ENCODE measurements around the gene TTLL6.
"Not testable (repeated sequence)": the region's sequence is repeated elsewhere in the genome, so short reads cannot be mapped to it uniquely, and the experiment has no call there.

TTLL6 gene

DNA sequence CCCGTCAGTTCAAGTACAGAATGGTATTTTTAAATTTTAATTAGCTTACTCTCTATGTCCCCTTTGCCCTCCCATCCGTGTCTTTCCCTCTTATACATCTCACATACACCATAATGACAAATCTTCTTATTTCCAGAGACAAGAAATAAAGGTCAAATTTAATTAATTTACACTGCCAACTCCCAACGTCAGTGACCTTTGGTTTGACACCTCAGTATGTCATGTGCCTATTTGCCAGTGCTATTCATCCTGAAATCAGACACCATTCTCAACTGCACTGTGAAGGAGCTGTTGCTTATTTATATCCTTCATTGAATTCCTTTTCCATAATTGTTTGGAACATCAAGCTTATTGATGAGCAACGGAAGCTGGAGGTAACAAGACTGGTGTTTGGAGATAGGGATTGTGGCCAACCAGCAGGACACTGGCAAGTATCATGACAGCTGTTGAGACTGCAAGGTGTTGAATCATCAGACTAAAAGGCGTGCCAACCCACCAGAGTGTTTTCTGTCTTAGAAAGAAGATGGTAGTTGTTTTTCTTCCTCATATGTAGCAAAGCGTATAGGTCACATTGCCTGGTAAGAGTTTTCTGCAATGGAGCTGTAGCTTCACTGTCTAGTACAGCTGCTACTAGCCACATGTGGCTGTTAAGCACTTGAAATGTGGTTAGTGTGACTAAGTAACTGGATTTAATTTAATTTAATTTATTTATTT lies 26.3 kb upstream of the TTLL6 start:
- TF ChIP-seq, protein P1, sequence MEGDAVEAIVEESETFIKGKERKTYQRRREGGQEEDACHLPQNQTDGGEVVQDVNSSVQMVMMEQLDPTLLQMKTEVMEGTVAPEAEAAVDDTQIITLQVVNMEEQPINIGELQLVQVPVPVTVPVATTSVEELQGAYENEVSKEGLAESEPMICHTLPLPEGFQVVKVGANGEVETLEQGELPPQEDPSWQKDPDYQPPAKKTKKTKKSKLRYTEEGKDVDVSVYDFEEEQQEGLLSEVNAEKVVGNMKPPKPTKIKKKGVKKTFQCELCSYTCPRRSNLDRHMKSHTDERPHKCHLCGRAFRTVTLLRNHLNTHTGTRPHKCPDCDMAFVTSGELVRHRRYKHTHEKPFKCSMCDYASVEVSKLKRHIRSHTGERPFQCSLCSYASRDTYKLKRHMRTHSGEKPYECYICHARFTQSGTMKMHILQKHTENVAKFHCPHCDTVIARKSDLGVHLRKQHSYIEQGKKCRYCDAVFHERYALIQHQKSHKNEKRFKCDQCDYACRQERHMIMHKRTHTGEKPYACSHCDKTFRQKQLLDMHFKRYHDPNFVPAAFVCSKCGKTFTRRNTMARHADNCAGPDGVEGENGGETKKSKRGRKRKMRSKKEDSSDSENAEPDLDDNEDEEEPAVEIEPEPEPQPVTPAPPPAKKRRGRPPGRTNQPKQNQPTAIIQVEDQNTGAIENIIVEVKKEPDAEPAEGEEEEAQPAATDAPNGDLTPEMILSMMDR (IDR thresholded peaks at IDR 0.05; ENCODE audit: low read depth, low read length) = no peak
- DNase-seq (ENCODE audit: low read depth, low spot score) = peak; percentile 37
- in situ Hi-C loops (cut with HindIII; ENCODE audit: low sequenced_read_pairs) = no loop called here
- H3K4me3 ChIP-seq (ENCODE audit: low read depth, low read length) = no peak overlapping the region

GRCh38 chr17:48842746-48843145 lies 25.7 kb upstream of the TTLL6 start:
- TF ChIP-seq, protein P1 (IDR thresholded peaks at IDR 0.05; ENCODE audit: low read depth, low read length) = no peak
- no peak overlapping the region for H3K4me3 ChIP-seq (ENCODE audit: low read depth, low read length)
- in situ Hi-C loops (cut with HindIII; ENCODE audit: low sequenced_read_pairs) = no loop called here
- DNase-seq (ENCODE audit: low read depth, low spot score) = peak; percentile 8

GRCh38 chr17:48841395-48841831 lies 24.4 kb upstream of the TTLL6 start:
- in situ Hi-C loops (cut with HindIII; ENCODE audit: low sequenced_read_pairs) = no loop called here
- DNase-seq (ENCODE audit: low read depth, low spot score) = peak; percentile 77
- H3K4me3 ChIP-seq (ENCODE audit: low read depth, low read length) = peak overlapping the region; percentile 29
- TF ChIP-seq, protein P1 (IDR thresholded peaks at IDR 0.05; ENCODE audit: low read depth, low read length) = no peak

DNA sequence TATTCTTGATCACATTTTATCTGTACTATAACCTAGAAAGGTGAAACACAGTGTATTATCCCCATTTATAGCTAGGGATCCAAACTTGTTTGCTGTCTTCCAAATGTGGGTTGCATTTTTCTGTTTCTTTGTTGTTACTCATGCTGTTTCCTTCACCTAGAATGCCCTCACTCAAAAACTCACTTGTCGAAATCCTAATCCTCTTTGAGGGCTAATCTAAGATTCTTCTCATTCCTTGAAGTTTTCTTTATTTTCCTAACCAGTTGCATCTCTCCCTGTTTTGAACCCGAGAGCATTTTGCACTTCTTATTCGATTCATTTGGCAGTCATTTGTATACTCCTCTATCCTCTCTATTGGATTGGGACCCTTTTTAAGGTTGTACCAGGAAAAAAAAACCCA lies 23.4 kb upstream of the TTLL6 start:
- H3K4me3 ChIP-seq (ENCODE audit: low read depth, low read length) = no peak overlapping the region
- no peak for DNase-seq (ENCODE audit: low read depth, low spot score)
- TF ChIP-seq, protein P1 (IDR thresholded peaks at IDR 0.05; ENCODE audit: low read depth, low read length) = no peak
- in situ Hi-C loops (cut with HindIII; ENCODE audit: low sequenced_read_pairs) = no loop called here

GRCh38 chr17:48837458-48837857 lies 20.4 kb upstream of the TTLL6 start:
- H3K4me3 ChIP-seq (ENCODE audit: low read depth, low read length); in situ Hi-C loops (cut with HindIII; ENCODE audit: low sequenced_read_pairs); DNase-seq (ENCODE audit: low read depth, low spot score): not testable (repeated sequence)

DNA sequence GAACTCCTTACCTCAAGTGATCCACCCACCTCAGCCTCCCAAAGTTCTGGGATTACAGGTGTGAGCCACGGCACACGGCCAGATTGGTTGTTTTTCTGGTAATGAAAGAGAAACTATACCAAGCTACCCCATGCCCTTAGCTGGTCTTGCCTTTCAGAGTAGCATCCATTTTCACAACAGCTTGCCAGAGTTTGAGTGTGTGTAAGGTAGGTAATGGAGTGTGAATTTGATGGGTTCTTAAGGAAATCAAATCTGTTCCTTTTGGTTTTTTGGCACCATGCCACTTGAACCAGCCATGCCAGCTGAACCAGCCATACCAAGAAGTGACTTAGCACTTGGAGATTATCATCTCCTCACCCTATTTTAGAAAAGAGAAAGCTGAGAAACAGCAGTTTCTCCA lies 18.9 kb upstream of the TTLL6 start:
- no peak overlapping the region for H3K4me3 ChIP-seq (ENCODE audit: low read depth, low read length)
- DNase-seq (ENCODE audit: low read depth, low spot score) = no peak
- TF ChIP-seq, protein P1 (IDR thresholded peaks at IDR 0.05; ENCODE audit: low read depth, low read length) = no peak
- in situ Hi-C loops (cut with HindIII; ENCODE audit: low sequenced_read_pairs) = no loop called here

DNA sequence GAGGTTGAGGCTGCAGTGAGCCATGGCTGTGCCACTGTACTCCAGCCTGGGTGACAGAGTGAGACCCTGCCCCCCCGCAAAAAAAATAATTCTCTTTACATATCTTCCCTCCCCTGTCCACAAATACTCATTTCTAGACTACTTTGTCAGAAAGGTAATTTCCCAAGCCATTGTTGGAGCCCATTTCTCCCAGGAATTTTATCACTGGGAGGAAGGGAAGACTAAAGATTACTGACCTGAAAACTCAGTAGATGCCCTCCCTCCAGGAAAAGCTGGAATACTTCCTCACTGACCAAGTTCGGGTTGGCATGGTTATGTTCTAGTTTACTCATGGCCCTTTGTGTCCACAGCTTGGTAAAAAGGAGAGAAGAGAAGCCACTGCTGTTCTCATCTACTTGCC lies 17.9 kb upstream of the TTLL6 start:
- in situ Hi-C loops (cut with HindIII; ENCODE audit: low sequenced_read_pairs) = no loop called here
- no peak for DNase-seq (ENCODE audit: low read depth, low spot score)
- TF ChIP-seq, protein P1 (IDR thresholded peaks at IDR 0.05; ENCODE audit: low read depth, low read length) = no peak

More for the DNA sequence above, 17.9 kb upstream of the TTLL6 start:
- H3K4me3 ChIP-seq (ENCODE audit: low read depth, low read length) = no peak overlapping the region

All from astrocyte of the spinal cord (primary cell).